ENCODE data around the gene FRMD3.

The FRMD3 gene

GRCh38 chr9:83538172-83538889 lies at the start of gene FRMD3:
TSS of gene FRMD3 (minus strand) at chr9:83538401. CDS start at chr9:83538231, 170 bp downstream.
- peak; percentile 78 for TF ChIP-seq CTCF (IDR thresholded peaks at IDR 0.05; ENCODE audit: low read depth, low read length, missing control alignments)
- in situ Hi-C loops (cut with HindIII; ENCODE audit: low sequenced_read_pairs): no loop called here
- DNase-seq (ENCODE audit: low read depth): peak; percentile 39
- peak within 1 kb of the TSS; percentile 62 for H3K4me3 ChIP-seq (ENCODE audit: low read depth, low read length)

DNA sequence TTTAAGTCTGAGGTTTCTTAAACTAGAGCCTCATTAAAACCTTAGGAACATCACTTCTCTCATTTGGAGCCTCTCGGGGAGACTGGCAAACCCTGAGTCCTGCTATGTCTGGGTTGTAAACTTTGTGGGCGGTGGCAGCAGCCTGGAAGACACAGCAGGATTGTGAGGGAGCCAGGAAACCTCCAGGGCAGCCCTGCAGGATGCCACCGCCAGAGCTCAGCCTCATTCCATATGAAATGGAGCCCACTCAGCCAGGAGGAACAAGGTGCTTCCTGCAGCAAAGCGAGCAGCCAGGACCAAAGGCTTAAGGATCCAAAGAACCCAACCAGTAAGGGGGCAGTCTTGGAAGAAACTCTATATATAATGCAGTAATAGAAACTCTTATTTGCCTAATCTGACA lies 46.8 kb upstream of the FRMD3 start:
- in situ Hi-C loops (cut with HindIII; ENCODE audit: low sequenced_read_pairs): no loop called here

DNA sequence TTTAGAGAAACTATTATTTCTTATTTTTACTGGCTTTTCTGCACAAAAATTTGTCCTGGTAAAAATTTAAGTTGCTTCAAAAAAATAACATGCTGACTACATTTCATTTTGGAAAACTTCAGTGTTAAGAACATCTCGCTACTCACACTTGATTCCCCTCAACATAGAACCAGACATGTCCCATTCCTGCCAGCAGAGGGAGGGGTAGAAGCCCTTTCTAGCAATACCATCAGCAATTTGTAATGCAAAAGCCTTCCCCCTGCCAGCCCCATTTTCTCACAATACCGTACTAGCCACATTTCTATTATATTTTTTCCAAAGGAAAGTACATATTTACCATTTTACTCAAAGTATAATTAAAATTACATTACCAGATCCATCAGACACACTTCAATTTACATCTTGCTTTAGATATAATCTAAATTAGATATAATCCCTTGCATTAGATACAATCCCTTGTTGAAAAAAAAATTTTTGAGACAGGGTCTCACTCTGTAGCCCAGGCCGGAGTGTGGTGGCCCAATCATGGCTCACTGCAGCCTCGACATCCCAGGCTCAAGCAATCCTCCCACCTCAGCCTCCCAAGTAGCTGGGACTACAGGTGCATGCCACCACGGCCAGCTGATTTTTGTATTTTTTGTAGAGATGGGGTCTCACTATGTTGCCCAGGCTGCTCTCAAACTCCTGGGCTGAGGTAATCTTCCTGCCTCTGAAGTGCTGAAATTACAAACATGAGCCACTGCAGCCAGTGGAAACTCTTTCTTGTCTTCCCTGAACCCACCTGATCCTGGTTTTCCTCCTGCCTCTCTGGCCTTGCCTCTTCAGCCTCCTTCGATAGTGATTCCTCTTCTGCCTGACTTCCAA lies 45.2 kb upstream of the FRMD3 start:
- H3K4me3 ChIP-seq (ENCODE audit: low read depth, low read length): no peak overlapping the region
- in situ Hi-C loops (cut with HindIII; ENCODE audit: low sequenced_read_pairs): no loop called here
- peak; percentile 40 for DNase-seq (ENCODE audit: low read depth)
- peak; percentile 79 for TF ChIP-seq CTCF (IDR thresholded peaks at IDR 0.05; ENCODE audit: low read depth, low read length, missing control alignments)

More for the DNA sequence above, 46.8 kb upstream of the FRMD3 start:
- no peak overlapping the region for H3K4me3 ChIP-seq (ENCODE audit: low read depth, low read length)
- no peak for TF ChIP-seq CTCF (IDR thresholded peaks at IDR 0.05; ENCODE audit: low read depth, low read length, missing control alignments)
- DNase-seq (ENCODE audit: low read depth): no peak

- peak; percentile 28 for DNase-seq (ENCODE audit: low read depth)
- in situ Hi-C loops (cut with HindIII; ENCODE audit: low sequenced_read_pairs): no loop called here
- TF ChIP-seq CTCF (IDR thresholded peaks at IDR 0.05; ENCODE audit: low read depth, low read length, missing control alignments): no peak
- no peak overlapping the region for H3K4me3 ChIP-seq (ENCODE audit: low read depth, low read length)
These were observed 43.8 kb upstream of the FRMD3 start for GRCh38 chr9:83582029-83582428.

DNA sequence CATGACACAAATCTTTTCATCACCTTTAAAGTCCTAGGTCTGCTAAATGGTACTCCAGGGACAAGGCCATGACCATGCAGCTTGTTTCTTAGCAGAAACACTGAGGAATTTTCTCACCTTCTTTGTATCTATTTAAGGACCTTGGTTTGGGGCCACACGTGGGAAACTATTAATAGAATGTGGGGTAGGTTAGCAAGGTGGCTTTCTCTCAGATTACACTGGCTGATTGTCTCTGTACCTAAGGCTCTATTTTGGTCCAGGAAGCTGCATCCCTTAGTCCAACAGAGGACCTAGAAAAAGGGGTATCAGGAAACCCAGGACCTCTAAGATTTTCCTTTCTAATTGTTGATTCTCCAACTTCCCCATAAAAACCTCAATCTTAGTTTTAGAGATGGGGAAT lies 36.3 kb upstream of the FRMD3 start:
- in situ Hi-C loops (cut with HindIII; ENCODE audit: low sequenced_read_pairs): no loop called here

More for the DNA sequence above, 36.3 kb upstream of the FRMD3 start:
- no peak overlapping the region for H3K4me3 ChIP-seq (ENCODE audit: low read depth, low read length)
- no peak for DNase-seq (ENCODE audit: low read depth)
- no peak for TF ChIP-seq CTCF (IDR thresholded peaks at IDR 0.05; ENCODE audit: low read depth, low read length, missing control alignments)
